IMR-90 (cell line): Measurements from ENCODE around the gene DGLUCY. TPM values are rescaled to one million over a fixed set of nuclear protein-coding genes. Genes with fewer than 3 reads are reported as not detected.

Source experiments
- ATAC-seq: fragments of 200-7000 bp; cut with Tn5 transposase; 2 replicates; pipeline ENCODE4 v1.9.1; 2020; ENCODE audit warnings: low read depth, mild to moderate bottlenecking, moderate library complexity
- BruUV-seq: library from RNA; stranded (reverse); fragments of 400-500 nt; replicated peaks from 2 replicates; lab custom pipeline; 2021; lab: Mats Ljungman, UMichigan
- CTCF ChIA-PET: fragments of 300-600 bp; formaldehyde crosslinking; extraction: SDS; loops from one replicate; lab custom pipeline; 2021; ENCODE audit warnings: antibody characterized with exemption; lab: Yijun Ruan, JAX
- POLR2A ChIA-PET: fragments of 300-600 bp; sonication (Branson Sonifier 250); formaldehyde crosslinking; loops from one replicate; lab custom pipeline; 2022; ENCODE audit warnings: antibody characterized with exemption; ENCODE audit not compliant: unreplicated experiment; lab: Charles Lee
- DNase-seq: peaks from one replicate; pipeline ENCODE4 v3.0.0; 2013
- H2AFZ ChIP-seq: replicated peaks from 2 replicates; pipeline ENCODE3; 2013; ENCODE audit warnings: low read length, mild to moderate bottlenecking; ENCODE audit not compliant: poor library complexity
- H2AK5ac ChIP-seq: 2 replicates; pipeline ENCODE4 v1.6.1; 2013; ENCODE audit warnings: low read depth, low read length, inconsistent platforms
- H2AK9ac ChIP-seq: replicated peaks from 2 replicates; pipeline ENCODE3; 2013; ENCODE audit warnings: mild to moderate bottlenecking, low read depth, low read length, moderate library complexity; ENCODE audit not compliant: poor library complexity
- H2BK120ac ChIP-seq: 2 replicates; pipeline ENCODE4 v1.6.1; 2013; ENCODE audit warnings: low read depth, low read length, inconsistent platforms
- H2BK15ac ChIP-seq: 3 replicates; pipeline ENCODE4 v1.6.1; 2013; ENCODE audit warnings: low read depth, low read length, inconsistent platforms
- H2BK20ac ChIP-seq: 2 replicates; pipeline ENCODE4 v1.6.1; 2013; ENCODE audit warnings: low read depth, mild to moderate bottlenecking, inconsistent platforms, low read length, moderate library complexity
- H2BK5ac ChIP-seq: 2 replicates; pipeline ENCODE4 v1.6.1; 2013; ENCODE audit warnings: mild to moderate bottlenecking, low read depth, low read length, inconsistent platforms; ENCODE audit not compliant: poor library complexity, severe bottlenecking
- H3K14ac ChIP-seq: replicated peaks from 2 replicates; pipeline ENCODE4 v1.6.1; 2013; ENCODE audit warnings: low read depth, low read length, inconsistent platforms
- H3K18ac ChIP-seq: 2 replicates; pipeline ENCODE4 v1.6.1; 2013; ENCODE audit warnings: low read depth, low read length, control low read depth
- H3K23ac ChIP-seq: 2 replicates; pipeline ENCODE4 v1.6.1; 2013; ENCODE audit warnings: low read depth, low read length, inconsistent platforms
- H3K27ac ChIP-seq: 2 replicates; pipeline ENCODE4 v1.5.1; 2013; ENCODE audit warnings: mild to moderate bottlenecking, control low read depth, low read length; ENCODE audit not compliant: insufficient read depth
- H3K27me3 ChIP-seq: 2 replicates; pipeline ENCODE4 v1.6.1; 2013; ENCODE audit warnings: low read length; ENCODE audit not compliant: control insufficient read depth, insufficient read depth
- H3K36me3 ChIP-seq: 2 replicates; pipeline ENCODE4 v1.6.1; 2013; ENCODE audit warnings: low read length, mixed read lengths; ENCODE audit not compliant: control insufficient read depth, insufficient read depth
- H3K4ac ChIP-seq: 2 replicates; pipeline ENCODE4 v1.6.1; 2013; ENCODE audit warnings: low read depth, low read length, inconsistent platforms
- H3K4me1 ChIP-seq: 2 replicates; pipeline ENCODE4 v1.6.1; 2013; ENCODE audit warnings: low read length, mixed read lengths; ENCODE audit not compliant: control insufficient read depth, insufficient read depth
- H3K4me2 ChIP-seq: 2 replicates; pipeline ENCODE4 v1.6.1; 2013; ENCODE audit warnings: low read depth, mild to moderate bottlenecking, control low read depth, low read length, moderate library complexity
- H3K4me3 ChIP-seq: 2 replicates; pipeline ENCODE4 v1.5.1; 2013; ENCODE audit warnings: low read depth, mild to moderate bottlenecking, control low read depth, low read length, moderate library complexity; ENCODE audit not compliant: insufficient read depth
- H3K56ac ChIP-seq: 2 replicates; pipeline ENCODE4 v1.6.1; 2013; ENCODE audit warnings: low read length, inconsistent platforms; ENCODE audit not compliant: insufficient read depth; ENCODE audit errors: extremely low read depth
- H3K79me1 ChIP-seq, 2 experiments: 2 replicates each; pipeline ENCODE4 v1.6.1; 2013; ENCODE audit warnings: low read length in 2 of 2, inconsistent platforms in 1 of 2, low read depth in 1 of 2
- H3K9ac ChIP-seq: 2 replicates; pipeline ENCODE4 v1.6.1; 2013; ENCODE audit warnings: low read depth, low read length, control low read depth
- H3K9me1 ChIP-seq: 2 replicates; pipeline ENCODE4 v1.6.1; 2013; ENCODE audit warnings: low read length, inconsistent platforms; ENCODE audit not compliant: insufficient read depth
- H3K9me3 ChIP-seq: 2 replicates; pipeline ENCODE4 v1.6.1; 2013; ENCODE audit warnings: low read length; ENCODE audit not compliant: control insufficient read depth, insufficient read depth
- H4K20me1 ChIP-seq: 2 replicates; pipeline ENCODE4 v1.6.1; 2013; ENCODE audit warnings: low read length, inconsistent platforms; ENCODE audit not compliant: insufficient read depth
- H4K5ac ChIP-seq: 2 replicates; pipeline ENCODE4 v1.6.1; 2013; ENCODE audit warnings: mild to moderate bottlenecking, low read depth, low read length, control low read depth
- H4K8ac ChIP-seq, 2 experiments: 2 replicates each; pipeline ENCODE4 v1.6.1; 2013; ENCODE audit warnings: low read depth in 2 of 2, low read length in 2 of 2, control low read depth in 1 of 2, inconsistent platforms in 1 of 2
- H4K91ac ChIP-seq: 2 replicates; pipeline ENCODE4 v1.6.1; 2013; ENCODE audit warnings: low read depth, low read length, inconsistent platforms; ENCODE audit not compliant: insufficient read depth
- BHLHE40 ChIP-seq: fragments of 150-350 bp; IDR thresholded peaks from 2 replicates; pipeline ENCODE4 v1.6.1; 2016; ENCODE audit warnings: mild to moderate bottlenecking, low read depth, low read length
- CHD1 ChIP-seq: IDR thresholded peaks from 2 replicates; pipeline ENCODE4 v1.6.1; 2012; ENCODE audit warnings: low read depth, low read length, improper control_type of control experiment
- CTCF ChIP-seq: conservative IDR thresholded peaks from 2 replicates; pipeline ENCODE4 v1.5.1; 2012; ENCODE audit warnings: mild to moderate bottlenecking, low read depth, low read length, improper control_type of control experiment
- MAZ ChIP-seq: IDR thresholded peaks from 2 replicates; pipeline ENCODE4 v1.6.1; 2012; ENCODE audit warnings: low read depth, mild to moderate bottlenecking, low read length, improper control_type of control experiment, moderate library complexity, borderline replicate concordance
- MXI1 ChIP-seq: IDR thresholded peaks from 2 replicates; pipeline ENCODE4 v1.6.1; 2012; ENCODE audit warnings: low read depth, mild to moderate bottlenecking, low read length, moderate library complexity, borderline replicate concordance
- POLR2A ChIP-seq: IDR thresholded peaks from 2 replicates; pipeline ENCODE4 v1.6.1; 2012; ENCODE audit warnings: mild to moderate bottlenecking, low read depth, low read length
- RAD21 ChIP-seq: IDR thresholded peaks from 2 replicates; pipeline ENCODE4 v1.6.1; 2012; ENCODE audit warnings: low read length, improper control_type of control experiment
- RCOR1 ChIP-seq: IDR thresholded peaks from 2 replicates; pipeline ENCODE4 v1.6.1; 2012; ENCODE audit warnings: mild to moderate bottlenecking, low read length, improper control_type of control experiment; ENCODE audit not compliant: insufficient replicate concordance
- RFX5 ChIP-seq: IDR thresholded peaks from 2 replicates; pipeline ENCODE4 v1.8.0; 2012; ENCODE audit warnings: low read depth, mild to moderate bottlenecking, low read length, moderate library complexity
- WGBS, 2 experiments: methylation state at CpG; one replicate each; pipeline versions ENCODE4 v1.1.5 to v1.1.7; 2013; ENCODE audit warnings: missing lambda C conversion rate in 2 of 2; ENCODE audit not compliant: insufficient read length in 1 of 2; ENCODE audit errors: extremely low coverage in 2 of 2; 5-methylcytosine and 5-hydroxymethylcytosine counted together
- dilution Hi-C: fragments of 300-500 bp; cut with HindIII; formaldehyde crosslinking; loops from one replicate; pipeline ENCODE4 v1.14.3; 2018; ENCODE audit warnings: low sequenced_read_pairs; ENCODE audit not compliant: unreplicated experiment
- in situ Hi-C: fragments of 300-500 bp; cut with MboI; formaldehyde crosslinking; loops from 3 replicates; pipeline ENCODE4 v1.14.3; 2019; ENCODE audit warnings: low sequenced_read_pairs, inconsistent platforms, mixed read lengths
- intact Hi-C: fragments of 100-400 bp; cut with micrococcal nuclease; formaldehyde crosslinking; loops from 2 replicates; pipeline ENCODE4 v1.10.0; 2022
- polyA plus RNA-seq, 3 experiments: library from polyadenylated mRNA; depleted of rRNA; stranded (reverse); fragments of >200 nt; gene quantifications; 2 replicates each; pipeline ENCODE4 v1.2.3, GENCODE V29; 2012; ENCODE audit warnings: low replicate concordance in 1 of 3
- total RNA-seq: library from RNA; depleted of rRNA; stranded (reverse); fragments of >200 nt; gene quantifications from 2 replicates; pipeline ENCODE4 v1.2.3, GENCODE V29; 2012

Gene DGLUCY
- total and polyA plus RNA-seq, 2 of the 4 experiments (the other 2 are of a cell fraction) = 8.5 to 13.3 TPM

DNA sequence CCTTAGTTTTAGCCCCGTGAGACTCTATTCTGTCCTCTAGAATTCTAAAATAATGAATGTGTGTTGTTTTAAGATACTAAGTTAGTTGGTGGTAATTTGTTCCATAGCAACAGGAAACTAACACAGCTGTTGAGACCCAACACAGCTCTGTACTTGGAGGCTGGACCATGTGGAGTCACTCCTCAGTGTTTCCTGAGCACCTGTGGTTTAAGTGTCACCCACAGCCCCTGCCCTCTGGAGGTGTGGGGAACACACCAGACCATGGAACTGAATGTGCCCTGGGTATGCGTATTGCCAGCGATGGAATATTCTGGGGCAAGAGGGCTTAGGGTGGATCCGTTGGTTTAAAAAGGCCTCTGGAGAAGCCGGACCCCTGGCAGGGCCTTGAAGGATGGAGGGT lies 147.2 kb downstream of the DGLUCY start:
- dilution Hi-C loops = no loop called here
- no peak overlapping the region for H2AFZ ChIP-seq
- no peak overlapping the region for H4K8ac ChIP-seq
- H3K4me1 ChIP-seq = no peaks in the 10 kb centered on the region; the same call in 1 of the 2 replicates
- H3K4ac ChIP-seq = no peak overlapping the region
- H2BK15ac ChIP-seq = no peak overlapping the region
- H3K14ac ChIP-seq = no peak overlapping the region
- ChIA-PET POLR2A (no interaction called here), CTCF (no interaction called here)
- H3K18ac ChIP-seq = no peak overlapping the region
- H4K20me1 ChIP-seq = no peaks in the 10 kb centered on the region
- no peak overlapping the region for H3K4me2 ChIP-seq
- no peak overlapping the region for H2AK9ac ChIP-seq
- H3K23ac ChIP-seq = no peak overlapping the region
- no peak overlapping the region for H3K9ac ChIP-seq
- no peak overlapping the region for H3K56ac ChIP-seq
- intact Hi-C loops = no loop called here
- no CpG with 5 or more reads among the region's 5 CpGs for WGBS, 2 experiments
- H3K4me3 ChIP-seq = no peak overlapping the region
- H3K27ac ChIP-seq = no peak overlapping the region
- H3K9me3 ChIP-seq = peaks cover 3% of the 10 kb centered on the region; the same call in 1 of the 2 replicates
- in situ Hi-C loops = no loop called here
- H3K79me1 ChIP-seq = no peaks in the 10 kb centered on the region
- BruUV-seq = no TSS peak
- no peak overlapping the region for H2AK5ac ChIP-seq
- H3K9me1 ChIP-seq = no peaks in the 10 kb centered on the region
- ATAC-seq (no peak), DNase-seq (no peak)
- H3K27me3 ChIP-seq = peaks cover 29% of the 10 kb centered on the region
- no peak overlapping the region for H4K91ac ChIP-seq
- TF ChIP-seq BHLHE40 (no peak), MAZ (no peak), MXI1 (no peak), RFX5 (no peak), CTCF (no peak), CHD1 (no peak), POLR2A (no peak), RAD21 (no peak), RCOR1 (no peak)
- no peak overlapping the region for H4K5ac ChIP-seq
- no peak overlapping the region for H2BK20ac ChIP-seq
- no peak overlapping the region for H2BK120ac ChIP-seq
- no peak overlapping the region for H2BK5ac ChIP-seq
- H3K36me3 ChIP-seq = no peaks in the 10 kb centered on the region
